Breast epithelium (tissue), 3 donors: Measurements from ENCODE around the gene FGF23.

Source experiments
- CTCF ChIP-seq, 3 donors: fragments of 450-650 bp; IDR thresholded peaks; one replicate each; pipeline ENCODE4 v1.5.1; 2016 to 2017; ENCODE audit warnings: antibody characterized with exemption in 3 of 3, mild to moderate bottlenecking in 3 of 3, moderate library complexity in 3 of 3
- POLR2A ChIP-seq: fragments of 450-650 bp; IDR thresholded peaks from one replicate; pipeline ENCODE4 v1.6.1; 2016; ENCODE audit warnings: antibody characterized with exemption, mild to moderate bottlenecking, moderate library complexity

- TF ChIP-seq CTCF (IDR thresholded peaks at IDR 0.05) (no peak), POLR2A (no peak)
Observed at GRCh38 chr12:4366090-4366489, 13.4 kb downstream of the FGF23 start.
